ENCODE data around the gene PFN3. TPM values are rescaled to one million over a fixed set of nuclear protein-coding genes. Genes with fewer than 3 reads are reported as not detected.

PFN3 gene
- total and polyA plus RNA-seq, 12 donors = not detected

- peak; percentile 90 to 95 (median 94) for DNase-seq
- Histone ChIP-seq H3K4me3 (peak overlapping the region in 1 of 4 donors; percentile 77), H3K9me3 (replicated peaks in 1 of 3) (no peaks in the 10 kb centered on the region), H3K36me3 (replicated peaks in 1 of 2) (no peaks in the 10 kb centered on the region), H3K4me1 (replicated peaks in 1 of 2) (peaks cover 18 to 20% of the 10 kb centered on the region in 2 donors), H3K27ac (peak overlapping the region in 3 of 5 donors; percentile 33 to 79 (median 71)), H3K27me3 (no peaks in the 10 kb centered on the region)
- peak in 1 of 2 donors; percentile 47 for TF ChIP-seq POLR2A (IDR thresholded peaks at IDR 0.05)
- TF ChIP-seq, protein P1, sequence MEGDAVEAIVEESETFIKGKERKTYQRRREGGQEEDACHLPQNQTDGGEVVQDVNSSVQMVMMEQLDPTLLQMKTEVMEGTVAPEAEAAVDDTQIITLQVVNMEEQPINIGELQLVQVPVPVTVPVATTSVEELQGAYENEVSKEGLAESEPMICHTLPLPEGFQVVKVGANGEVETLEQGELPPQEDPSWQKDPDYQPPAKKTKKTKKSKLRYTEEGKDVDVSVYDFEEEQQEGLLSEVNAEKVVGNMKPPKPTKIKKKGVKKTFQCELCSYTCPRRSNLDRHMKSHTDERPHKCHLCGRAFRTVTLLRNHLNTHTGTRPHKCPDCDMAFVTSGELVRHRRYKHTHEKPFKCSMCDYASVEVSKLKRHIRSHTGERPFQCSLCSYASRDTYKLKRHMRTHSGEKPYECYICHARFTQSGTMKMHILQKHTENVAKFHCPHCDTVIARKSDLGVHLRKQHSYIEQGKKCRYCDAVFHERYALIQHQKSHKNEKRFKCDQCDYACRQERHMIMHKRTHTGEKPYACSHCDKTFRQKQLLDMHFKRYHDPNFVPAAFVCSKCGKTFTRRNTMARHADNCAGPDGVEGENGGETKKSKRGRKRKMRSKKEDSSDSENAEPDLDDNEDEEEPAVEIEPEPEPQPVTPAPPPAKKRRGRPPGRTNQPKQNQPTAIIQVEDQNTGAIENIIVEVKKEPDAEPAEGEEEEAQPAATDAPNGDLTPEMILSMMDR (IDR thresholded peaks at IDR 0.05) = peak in 3 of 6 experiments; percentile 11 to 28 (median 14)
- intact Hi-C loops (cut with DNase I) = no loop called here
- 5 to 7% (median 6%) methylated on average over 7 to 23 of the region's 23 CpGs for WGBS, 4 donors
Observed at GRCh38 chr5:177447611-177448243, 47.3 kb upstream of the PFN3 start.

GRCh38 chr5:177447066-177447610, 46.7 kb upstream of the PFN3 start:
- peak overlapping the region in 3 of 4 donors; percentile 7 to 77 (median 13) for H3K4me3 ChIP-seq
- peak; percentile 44 to 76 (median 59) for DNase-seq
- no peaks in the 10 kb centered on the region for H3K9me3 ChIP-seq (replicated peaks in 1 of 3)
- H3K27me3 ChIP-seq = no peaks in the 10 kb centered on the region
- H3K4me1 ChIP-seq (replicated peaks in 1 of 2) = peaks cover 18 to 20% of the 10 kb centered on the region in 2 donors
- 0 to 1% (median 0%) methylated on average over 9 to 46 of the region's 52 CpGs; no CpG with 5 or more reads in 1 of the 4 donors for WGBS, 4 donors
- H3K27ac ChIP-seq = peak overlapping the region in 3 of 5 donors; percentile 33 to 79 (median 71)
- TF ChIP-seq POLR2A (IDR thresholded peaks at IDR 0.05) = no peak
- TF ChIP-seq, protein P1 (IDR thresholded peaks at IDR 0.05) = no peak
- intact Hi-C loops (cut with DNase I) = no loop called here
- H3K36me3 ChIP-seq (replicated peaks in 1 of 2) = no peaks in the 10 kb centered on the region

DNA sequence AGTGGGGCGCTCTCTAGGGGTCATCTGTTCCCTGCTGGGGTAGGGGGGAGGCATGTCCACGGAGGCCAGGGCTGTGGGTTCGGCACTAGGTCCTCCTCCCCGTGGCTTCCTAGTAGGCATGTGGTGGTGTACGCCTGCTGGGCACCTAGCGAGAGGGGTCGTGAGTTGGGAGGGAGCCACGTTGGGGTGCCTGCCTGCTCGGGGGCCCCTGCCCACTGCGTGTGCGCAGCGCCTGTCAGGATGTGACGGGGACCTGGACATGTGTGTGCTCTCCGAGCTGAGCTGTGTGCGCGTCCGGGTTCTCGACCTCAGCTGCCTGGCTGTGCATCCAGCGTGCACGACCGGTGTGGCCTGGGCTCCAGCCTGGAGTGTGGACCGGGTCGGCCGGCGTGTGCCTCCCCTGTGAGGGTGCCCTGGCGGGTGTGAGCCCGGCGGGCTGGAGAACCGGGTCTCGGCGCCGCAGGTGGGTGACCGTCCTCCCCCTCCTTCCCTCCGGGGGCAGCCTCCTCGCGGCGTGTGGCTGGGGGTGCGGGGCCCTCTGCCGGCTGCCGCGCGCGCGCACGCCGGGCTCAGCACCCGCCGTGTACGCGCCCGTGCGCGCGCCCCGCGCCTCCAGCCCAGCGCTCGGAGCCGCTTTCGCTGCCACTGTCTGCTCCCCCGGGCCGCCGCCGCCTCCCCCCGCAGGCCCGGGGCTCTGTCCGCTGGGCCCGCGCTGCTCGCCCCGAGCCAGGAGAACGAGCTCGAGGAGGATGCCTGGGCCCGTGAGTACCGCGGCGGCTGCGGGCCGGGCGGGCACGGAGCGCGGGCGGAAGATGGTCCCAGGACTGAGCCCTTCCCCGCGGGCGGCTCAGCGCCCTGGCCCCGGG, 46.0 kb upstream of the PFN3 start, which contains the start of gene PRR7:
PRR7 (plus strand) TSS at position 615 of the 866 bp plus-strand sequence. CDS start 8,254 bp downstream, outside the sequence.
- intact Hi-C loops (cut with DNase I) = no loop called here
- peak; percentile 50 to 76 (median 62) for DNase-seq
- Histone ChIP-seq H3K4me3 (peak within 1 kb of the TSS in 3 of 4 donors; percentile 7 to 77 (median 13)), H3K36me3 (replicated peaks in 1 of 2) (peaks cover 0 to 6% of the 10 kb centered on the region in 2 donors), H3K9me3 (replicated peaks in 1 of 3) (no peaks in the 10 kb centered on the region), H3K27ac (peak within 1 kb of the TSS in 3 of 5 donors; percentile 33 to 79 (median 71)), H3K27me3 (no peaks in the 10 kb centered on the region), H3K4me1 (replicated peaks in 1 of 2) (peaks cover 18 to 20% of the 10 kb centered on the region in 2 donors)
- TF ChIP-seq POLR2A (IDR thresholded peaks at IDR 0.05) = no peak
- TF ChIP-seq, protein P1 (IDR thresholded peaks at IDR 0.05) = peak in 2 of 6 experiments; percentile 4 to 8
- WGBS, 4 donors = 1 to 2% (median 1%) methylated on average over 9 to 89 of the region's 89 CpGs

DNA sequence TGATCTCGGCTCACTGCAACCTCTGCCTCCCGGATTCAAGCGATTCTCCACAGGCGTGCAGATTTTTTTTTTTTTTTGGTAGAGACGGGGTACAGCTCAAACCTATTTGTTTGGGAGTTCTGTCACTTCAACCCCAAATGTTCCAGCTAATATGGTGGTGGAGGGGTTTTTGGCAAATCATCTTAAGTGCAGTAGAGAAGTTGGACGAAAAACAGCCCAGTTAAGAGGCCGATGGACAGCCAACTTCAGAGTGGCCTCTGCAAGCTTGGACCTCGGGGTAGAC, 45.4 kb upstream of the PFN3 start:
- H3K27me3 ChIP-seq = no peaks in the 10 kb centered on the region
- no peak for DNase-seq
- TF ChIP-seq POLR2A (IDR thresholded peaks at IDR 0.05) = no peak
- TF ChIP-seq, protein P1 (IDR thresholded peaks at IDR 0.05) = no peak
- peaks cover 18 to 20% of the 10 kb centered on the region in 2 donors for H3K4me1 ChIP-seq (replicated peaks in 1 of 2)
- H3K4me3 ChIP-seq = no peak overlapping the region
- H3K36me3 ChIP-seq (replicated peaks in 1 of 2) = peaks cover 0 to 12% of the 10 kb centered on the region in 2 donors
- intact Hi-C loops (cut with DNase I) = no loop called here
- WGBS, 4 donors = 23 to 37% (median 28%) methylated on average over 6 to 8 of the region's 8 CpGs
- H3K27ac ChIP-seq = no peak overlapping the region
- H3K9me3 ChIP-seq (replicated peaks in 1 of 3) = no peaks in the 10 kb centered on the region

Data from adrenal gland (tissue), 12 donors.